Amygdala (tissue), 56 donors: ENCODE measurements around the gene CD320.
"Not testable (repeated sequence)": the region's sequence is repeated elsewhere in the genome, so short reads cannot be mapped to it uniquely, and the experiment has no call there.

Source experiments
- DNase-seq, 56 donors: peaks; one replicate each; lab custom pipeline; 2025; lab: John Stamatoyannopoulos, UW

The CD320 gene

GRCh38 chr19:8307965-8308866 lies at the start of gene CD320:
Gene CD320 (minus strand): TSS chr19:8308358. CDS start chr19:8308290, 68 bp downstream.
- DNase-seq: peak in 55 of 56 donors; percentile 28 to 94 (median 79)

GRCh38 chr19:8357007-8357521 lies 48.9 kb upstream of the CD320 start:
- no peak for DNase-seq

GRCh38 chr19:8355631-8356402 lies 47.7 kb upstream of the CD320 start:
- no peak for DNase-seq

- DNase-seq: not testable (repeated sequence)
Measured at GRCh38 chr19:8352845-8353244, 44.7 kb upstream of the CD320 start.

GRCh38 chr19:8352134-8352827 lies 44.1 kb upstream of the CD320 start:
- DNase-seq: peak in 1 of 56 donors; percentile 5

GRCh38 chr19:8349629-8350372 lies 41.6 kb upstream of the CD320 start:
- DNase-seq: not testable (repeated sequence)

GRCh38 chr19:8343483-8343844 lies 35.3 kb upstream of the CD320 start:
- DNase-seq: no peak

- peak in 55 of 56 donors; percentile 22 to 90 (median 76) for DNase-seq
Measured at GRCh38 chr19:8342684-8343482, 34.7 kb upstream of the CD320 start, which contains the start of gene KANK3. Gene KANK3 (minus strand): TSS chr19:8343262. CDS start chr19:8337828, 5,434 bp downstream.

GRCh38 chr19:8342316-8342683 lies 34.1 kb upstream of the CD320 start:
- DNase-seq: no peak

GRCh38 chr19:8341504-8341903 lies 33.3 kb upstream of the CD320 start:
- not testable (repeated sequence) for DNase-seq

GRCh38 chr19:8340341-8341096 lies 32.4 kb upstream of the CD320 start:
- peak in 1 of 56 donors; percentile 33 for DNase-seq

GRCh38 chr19:8338835-8339234 lies 30.7 kb upstream of the CD320 start:
- no peak for DNase-seq

- no peak for DNase-seq
Measured at GRCh38 chr19:8337728-8338127, 29.6 kb upstream of the CD320 start.

GRCh38 chr19:8336660-8337059 lies 28.5 kb upstream of the CD320 start:
- DNase-seq: no peak

GRCh38 chr19:8336072-8336569 lies 28.0 kb upstream of the CD320 start:
- DNase-seq: no peak

- no peak for DNase-seq
Measured at GRCh38 chr19:8335343-8336071, 27.3 kb upstream of the CD320 start.
